Femur (tissue), 1 donor: ENCODE measurements around the gene GPSM1.

Experiments used
- DNase-seq: peaks from one replicate; pipeline ENCODE4 v3.0.0-alpha.2; 2017

Gene GPSM1

GRCh38 chr9:136327304-136327974, at the start of gene GPSM1:
TSS of gene GPSM1 (plus strand) at chr9:136327539. CDS start at chr9:136327696, 157 bp downstream.
- DNase-seq = peak; percentile 78

- DNase-seq = no peak
Observed at GRCh38 chr9:136277746-136278145, 49.6 kb upstream of the GPSM1 start.

- DNase-seq = no peak
Observed at GRCh38 chr9:136278221-136278620, 49.1 kb upstream of the GPSM1 start.

GRCh38 chr9:136278894-136279293, 48.4 kb upstream of the GPSM1 start:
- DNase-seq = no peak

GRCh38 chr9:136279471-136279870, 47.9 kb upstream of the GPSM1 start:
- no peak for DNase-seq

GRCh38 chr9:136280535-136281315, 46.6 kb upstream of the GPSM1 start:
- no peak for DNase-seq

GRCh38 chr9:136281421-136282271, 45.7 kb upstream of the GPSM1 start:
- DNase-seq = no peak

- DNase-seq = no peak
Observed at GRCh38 chr9:136282272-136282861, 45.0 kb upstream of the GPSM1 start.

GRCh38 chr9:136283291-136284235, 43.8 kb upstream of the GPSM1 start:
- DNase-seq = peak; percentile 86

GRCh38 chr9:136284311-136284710, 43.0 kb upstream of the GPSM1 start:
- no peak for DNase-seq

- no peak for DNase-seq
Observed at GRCh38 chr9:136284951-136285350, 42.4 kb upstream of the GPSM1 start.

- no peak for DNase-seq
Observed at GRCh38 chr9:136285501-136286358, 41.6 kb upstream of the GPSM1 start.

GRCh38 chr9:136286359-136286986, 40.9 kb upstream of the GPSM1 start:
- DNase-seq = no peak

GRCh38 chr9:136286987-136287379, 40.4 kb upstream of the GPSM1 start:
- DNase-seq = no peak

- DNase-seq = no peak
Observed at GRCh38 chr9:136287960-136288753, 39.2 kb upstream of the GPSM1 start.

GRCh38 chr9:136289651-136290507, 37.5 kb upstream of the GPSM1 start:
- no peak for DNase-seq

- DNase-seq = no peak
Observed at GRCh38 chr9:136290508-136291000, 36.8 kb upstream of the GPSM1 start.

- DNase-seq = no peak
Observed at GRCh38 chr9:136291306-136292025, 35.9 kb upstream of the GPSM1 start.
